Measurements from ENCODE around the gene RAB3IL1.

The RAB3IL1 gene

DNA sequence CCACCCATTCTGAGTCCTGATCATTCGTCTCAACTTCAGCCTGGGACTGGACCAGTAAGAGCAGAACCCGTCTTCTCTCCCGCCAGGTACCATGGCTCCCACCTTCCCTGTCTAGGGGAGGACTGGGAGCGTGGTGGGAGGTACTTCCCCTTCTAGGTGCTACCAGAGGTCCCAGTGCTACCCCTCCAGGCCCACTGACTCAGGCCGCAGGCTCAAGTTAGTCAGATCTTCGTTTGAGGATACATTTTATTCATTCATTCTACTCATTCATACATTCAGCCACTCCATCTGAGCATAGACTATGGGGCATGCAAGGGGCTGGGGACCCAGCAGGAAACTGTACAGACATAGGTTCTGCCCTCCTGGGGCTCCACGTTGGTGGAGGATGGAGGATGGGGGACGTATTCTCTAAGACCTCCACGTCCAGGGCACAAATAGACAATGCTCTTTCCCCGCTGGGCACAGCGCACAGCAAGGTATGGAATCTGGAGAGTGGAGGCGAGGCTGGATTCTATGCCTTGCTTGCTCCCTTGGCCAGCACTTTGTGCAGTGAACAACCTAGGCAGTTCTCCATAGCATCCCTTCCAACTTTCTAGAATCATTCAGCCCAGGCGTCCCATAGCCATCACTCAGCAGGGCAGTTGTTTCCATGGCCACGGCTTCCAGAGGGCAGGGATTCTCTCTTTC, 1.0 kb upstream of the RAB3IL1 start:
- no peak for DNase-seq

DNA sequence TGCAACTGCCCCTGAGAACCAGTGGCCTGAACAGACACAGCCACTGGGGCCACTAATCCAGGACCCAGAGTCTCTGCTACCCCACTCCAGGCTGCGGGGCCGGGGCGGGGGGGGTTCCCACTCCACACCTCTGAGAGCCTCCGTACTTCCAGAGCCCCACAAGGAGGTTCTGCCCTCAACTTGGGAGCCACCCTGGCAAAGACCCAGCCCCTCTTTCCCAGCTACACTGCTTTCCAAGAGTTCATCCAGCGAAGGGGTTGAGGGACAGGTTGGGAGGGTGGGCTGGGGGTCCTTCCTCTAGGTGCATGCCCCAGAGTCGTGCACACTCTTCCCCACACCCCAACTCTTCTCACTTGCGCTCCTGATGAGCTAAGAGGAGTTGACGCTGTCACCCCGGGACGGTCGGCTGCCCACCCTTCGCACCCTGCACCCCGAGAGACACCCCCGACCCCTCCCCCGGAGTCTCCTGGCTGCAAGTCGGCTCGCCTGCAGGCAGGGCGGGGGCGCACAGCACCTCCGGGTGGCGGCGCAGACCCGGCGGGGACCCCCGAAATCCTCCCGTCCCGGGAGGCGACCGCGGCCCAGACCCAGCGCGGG, 531 bp downstream of the RAB3IL1 start:
- no peak for DNase-seq

DNA sequence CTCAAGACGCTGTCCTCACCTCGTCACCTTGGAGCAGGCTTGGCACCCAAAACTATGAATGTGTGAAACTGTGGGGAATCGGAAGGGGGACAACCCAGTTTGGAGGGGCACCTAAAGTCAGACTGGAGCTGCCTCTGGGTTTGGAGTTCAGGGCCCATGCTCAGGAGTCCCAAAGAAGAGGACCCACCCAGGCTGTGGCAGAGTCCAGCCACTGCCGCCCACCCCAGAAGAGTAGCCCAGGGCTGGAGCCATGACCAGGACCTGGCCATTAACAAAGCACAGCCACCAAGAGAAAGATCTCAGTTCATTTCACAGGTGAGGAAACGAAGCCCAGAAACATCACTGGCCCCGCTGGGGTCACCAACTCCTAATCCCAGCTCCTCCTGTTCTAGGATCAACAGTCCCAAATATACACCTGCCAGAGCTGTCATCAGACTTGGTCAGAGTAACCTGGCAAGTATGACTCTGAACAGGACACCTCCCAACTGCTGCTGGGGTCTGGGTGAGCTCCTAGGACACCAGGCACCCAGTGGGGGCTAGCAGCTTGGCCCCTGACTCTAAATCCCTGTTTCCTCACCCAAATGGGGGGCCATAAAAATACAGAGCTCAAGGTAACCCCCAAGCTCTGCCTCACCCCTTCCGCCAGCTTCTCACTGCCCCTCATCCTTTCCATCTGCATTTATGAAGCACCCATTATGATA, 2.7 kb downstream of the RAB3IL1 start:
- DNase-seq: no peak

DNA sequence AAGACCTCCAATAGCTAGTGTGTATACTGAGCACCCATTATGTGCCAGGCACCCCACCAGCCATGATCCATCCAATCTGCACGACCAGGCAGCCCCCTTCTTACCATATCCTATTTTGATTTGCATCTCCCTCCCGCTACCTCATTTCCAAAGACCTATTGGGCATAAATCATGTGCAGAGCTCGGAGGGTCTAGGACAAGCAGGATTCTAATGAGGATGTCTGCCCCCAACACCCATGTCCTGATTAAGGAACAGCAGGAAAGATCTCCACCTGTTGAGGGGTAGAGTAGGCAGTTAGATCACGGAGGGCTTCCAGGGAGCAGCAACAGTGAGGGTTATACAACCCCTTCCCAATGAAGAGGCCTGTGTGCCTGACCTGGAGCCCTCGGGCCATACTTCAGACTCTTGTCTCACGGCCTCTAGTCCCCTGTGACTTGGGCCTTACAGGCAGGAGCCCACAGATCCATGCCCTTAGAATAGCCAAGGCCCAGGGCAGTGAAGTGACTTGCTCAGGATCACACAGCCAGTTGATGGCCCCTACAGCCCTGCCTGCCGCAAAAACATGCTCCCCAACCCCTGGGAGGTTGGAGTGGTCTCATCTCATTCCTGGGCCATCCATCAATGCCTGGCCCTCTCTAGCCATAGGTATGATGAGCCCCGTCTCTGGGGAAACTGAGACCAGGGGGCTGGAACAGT, 3.5 kb downstream of the RAB3IL1 start:
- DNase-seq: no peak

DNA sequence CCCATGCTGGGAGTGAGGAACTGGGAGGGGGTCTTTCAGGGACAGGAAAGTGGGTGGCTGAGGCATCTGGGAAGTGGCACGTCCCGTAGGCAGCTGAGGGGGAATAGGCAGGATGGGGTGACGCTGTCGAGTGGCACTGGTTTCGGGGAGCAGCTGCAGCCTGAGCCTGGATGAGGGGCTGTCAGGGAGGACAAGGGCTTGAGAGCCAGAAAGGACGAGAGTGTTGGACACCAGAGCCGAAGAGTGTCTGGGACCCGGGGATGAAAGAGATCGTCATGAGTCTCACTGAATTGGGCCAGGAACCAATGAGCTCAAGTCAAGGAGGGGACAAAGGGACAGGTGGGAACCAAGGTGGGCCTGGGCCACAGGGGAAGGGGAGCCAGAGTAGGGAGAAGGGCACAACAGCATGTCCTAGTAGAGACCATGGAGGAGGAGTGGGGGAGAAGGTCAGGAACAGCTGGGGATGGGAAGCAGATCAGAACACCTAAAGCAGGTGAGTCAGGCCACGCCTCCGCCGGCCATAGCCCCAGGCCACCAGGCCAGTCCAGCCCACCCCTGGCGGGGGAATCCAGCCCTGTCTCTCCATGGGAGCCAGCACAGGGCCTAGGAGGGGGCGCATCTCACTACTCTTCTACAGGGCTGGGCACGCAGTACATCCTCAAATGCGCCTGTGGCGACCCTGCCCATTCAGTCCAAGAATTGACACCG, 4.2 kb downstream of the RAB3IL1 start:
- no peak for DNase-seq

DNA sequence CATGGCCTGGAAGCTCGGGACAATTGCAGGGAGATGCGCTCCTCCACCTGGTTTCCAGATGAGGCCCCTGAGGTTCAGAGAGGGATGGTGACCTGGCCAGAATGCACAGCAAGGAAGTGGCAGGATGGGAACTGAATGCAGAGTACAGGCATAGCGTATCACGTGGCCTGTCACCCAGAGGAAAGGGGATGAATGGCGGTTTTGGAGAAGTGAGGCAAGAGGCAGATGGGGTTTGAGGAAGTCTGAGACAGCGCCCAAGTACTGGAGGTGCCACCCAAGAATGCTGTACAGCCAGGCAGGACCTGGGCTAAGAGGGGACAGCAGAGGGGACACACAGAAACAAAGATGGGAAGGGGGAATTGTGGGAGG, 4.9 kb downstream of the RAB3IL1 start:
- no peak for DNase-seq

DNA sequence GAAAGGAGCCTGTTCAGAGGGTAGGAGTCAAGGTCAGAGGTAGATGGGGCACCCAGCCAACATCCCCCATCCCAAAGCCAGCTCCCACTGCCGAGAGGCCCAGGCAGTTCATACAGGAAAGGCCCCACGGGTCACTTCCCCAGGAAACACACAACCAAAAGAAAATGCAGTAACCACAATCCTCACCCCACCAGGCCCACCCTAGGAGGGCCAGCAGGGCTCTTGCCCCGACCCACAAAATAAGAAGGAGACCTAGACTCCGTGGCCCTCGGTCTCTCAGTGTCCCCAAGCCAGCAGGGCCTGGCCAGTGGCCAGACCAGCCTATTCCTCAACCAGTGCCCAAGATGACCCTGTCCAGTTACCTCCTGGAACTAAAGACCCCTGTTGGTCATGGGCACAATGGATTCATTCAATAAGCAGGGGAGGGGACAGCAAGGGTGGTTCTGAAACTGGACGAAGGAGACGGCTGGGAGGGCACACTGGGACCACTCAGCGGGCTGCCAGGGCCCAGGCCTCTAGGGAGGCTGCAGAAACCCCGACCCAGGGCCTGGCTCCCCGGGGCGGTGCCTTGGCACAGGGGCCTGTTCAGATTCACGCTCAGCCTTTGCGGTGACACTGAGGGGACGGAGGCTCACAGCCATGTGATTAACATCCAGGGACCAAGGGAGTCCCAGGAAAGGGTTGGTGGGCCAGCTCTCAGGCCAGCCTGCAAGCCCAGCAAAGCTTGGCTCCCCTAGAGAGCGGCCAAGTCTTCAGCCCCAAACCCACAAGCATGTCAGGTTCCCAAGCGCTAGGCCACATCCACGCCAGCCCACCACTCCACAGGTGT, 5.5 kb downstream of the RAB3IL1 start:
- DNase-seq: no peak

DNA sequence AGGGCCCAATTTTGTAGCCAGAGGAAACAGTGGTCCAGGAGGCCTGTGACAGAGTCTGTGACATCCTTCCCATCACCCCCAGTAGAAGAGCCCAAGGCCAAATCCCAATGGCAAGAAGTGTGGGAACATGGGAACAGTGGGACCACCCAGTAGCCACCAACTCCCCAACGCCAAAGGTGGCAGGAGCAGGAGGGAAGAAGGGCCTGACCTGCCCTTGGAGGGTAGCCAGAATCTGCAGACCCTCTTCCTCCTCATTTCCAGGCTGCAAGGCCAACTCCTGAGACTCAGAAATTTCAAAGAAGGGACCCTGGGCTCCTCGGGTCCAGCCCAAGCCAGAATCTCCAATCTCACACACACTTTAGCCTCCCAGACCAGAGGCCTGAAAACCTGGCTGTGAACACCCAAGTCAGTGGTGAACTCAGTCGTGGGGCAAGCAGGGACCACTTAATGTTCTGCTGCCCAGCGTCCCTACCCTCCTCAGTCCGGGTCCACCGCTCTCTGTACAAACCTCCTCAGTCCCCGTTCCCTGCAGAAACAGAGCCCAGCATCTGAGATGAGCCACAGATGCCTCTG, 6.2 kb downstream of the RAB3IL1 start:
- no peak for DNase-seq

DNA sequence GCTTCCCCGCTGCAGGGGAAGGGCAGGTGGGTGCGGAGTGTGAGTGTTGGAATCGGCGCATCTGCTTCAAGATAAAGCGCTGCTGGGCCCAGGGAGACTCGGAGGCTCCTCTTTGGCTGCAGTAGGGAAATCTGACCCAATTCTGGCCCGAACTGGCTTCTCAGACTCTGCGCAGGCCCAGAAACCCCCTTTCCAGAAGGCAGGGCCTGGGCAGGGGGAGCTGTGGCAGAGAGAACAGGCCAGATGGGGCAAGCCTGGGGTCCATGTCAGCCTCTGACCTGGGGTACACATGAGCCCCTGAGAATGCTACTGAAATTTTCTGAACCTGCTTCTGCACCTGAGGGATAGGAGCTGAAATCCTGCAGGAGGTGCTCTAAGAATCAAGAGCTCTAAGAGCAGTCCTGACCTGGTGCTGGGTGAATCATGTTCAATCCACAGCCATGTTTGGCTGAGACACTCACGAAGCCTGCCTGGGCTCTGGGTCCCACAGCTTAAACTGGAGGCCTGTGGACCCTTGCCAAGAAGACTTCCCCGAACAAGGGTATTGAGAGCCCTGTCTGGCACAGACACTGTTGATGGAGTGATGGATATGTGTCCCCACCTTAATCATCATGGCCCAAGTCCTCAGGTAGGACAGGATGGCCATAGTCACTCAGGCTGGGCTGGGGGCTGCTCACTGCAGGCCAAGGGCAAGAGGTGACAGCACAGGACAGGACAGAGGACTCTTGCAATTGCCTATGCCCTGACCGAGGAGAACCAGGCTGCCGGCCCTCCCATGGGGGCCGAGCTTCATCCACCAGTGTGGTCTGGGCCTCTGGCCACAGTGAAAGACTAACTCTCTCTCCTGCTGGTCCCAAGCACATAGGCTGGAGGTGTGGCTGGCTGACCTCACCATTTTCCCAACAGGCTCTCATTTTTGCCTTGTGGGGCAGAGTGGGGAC, 6.9 kb downstream of the RAB3IL1 start:
- DNase-seq: no peak

DNA sequence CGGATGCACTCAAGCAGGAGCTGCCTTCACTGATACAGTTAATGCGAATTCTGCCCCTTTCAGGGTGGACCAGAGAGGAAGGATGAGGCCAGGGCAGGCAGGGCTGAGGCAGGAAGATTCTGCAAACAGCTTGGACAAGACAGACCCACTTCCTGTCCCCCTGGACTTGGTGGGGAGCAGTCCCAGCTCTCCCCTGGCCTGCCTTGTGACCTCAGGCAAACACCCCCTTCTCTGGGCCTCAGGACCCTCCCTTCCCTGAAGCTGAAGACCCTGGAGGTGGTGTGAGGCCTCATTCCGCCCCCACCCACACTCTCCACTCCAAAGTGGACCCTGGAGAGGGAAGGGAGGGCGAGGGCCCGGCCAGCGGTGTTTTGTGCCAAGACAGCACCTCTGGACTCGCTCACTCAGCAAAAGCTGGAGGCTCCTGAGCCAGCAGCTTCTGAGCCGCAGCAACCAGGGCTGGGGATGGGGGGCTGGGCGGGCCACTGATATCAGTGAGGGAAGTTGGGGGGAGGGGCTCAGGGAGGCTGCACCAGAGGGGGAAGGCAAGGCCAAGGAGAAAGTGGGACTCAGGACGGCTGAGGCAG, 8.5 kb downstream of the RAB3IL1 start:
- no peak for DNase-seq

DNA sequence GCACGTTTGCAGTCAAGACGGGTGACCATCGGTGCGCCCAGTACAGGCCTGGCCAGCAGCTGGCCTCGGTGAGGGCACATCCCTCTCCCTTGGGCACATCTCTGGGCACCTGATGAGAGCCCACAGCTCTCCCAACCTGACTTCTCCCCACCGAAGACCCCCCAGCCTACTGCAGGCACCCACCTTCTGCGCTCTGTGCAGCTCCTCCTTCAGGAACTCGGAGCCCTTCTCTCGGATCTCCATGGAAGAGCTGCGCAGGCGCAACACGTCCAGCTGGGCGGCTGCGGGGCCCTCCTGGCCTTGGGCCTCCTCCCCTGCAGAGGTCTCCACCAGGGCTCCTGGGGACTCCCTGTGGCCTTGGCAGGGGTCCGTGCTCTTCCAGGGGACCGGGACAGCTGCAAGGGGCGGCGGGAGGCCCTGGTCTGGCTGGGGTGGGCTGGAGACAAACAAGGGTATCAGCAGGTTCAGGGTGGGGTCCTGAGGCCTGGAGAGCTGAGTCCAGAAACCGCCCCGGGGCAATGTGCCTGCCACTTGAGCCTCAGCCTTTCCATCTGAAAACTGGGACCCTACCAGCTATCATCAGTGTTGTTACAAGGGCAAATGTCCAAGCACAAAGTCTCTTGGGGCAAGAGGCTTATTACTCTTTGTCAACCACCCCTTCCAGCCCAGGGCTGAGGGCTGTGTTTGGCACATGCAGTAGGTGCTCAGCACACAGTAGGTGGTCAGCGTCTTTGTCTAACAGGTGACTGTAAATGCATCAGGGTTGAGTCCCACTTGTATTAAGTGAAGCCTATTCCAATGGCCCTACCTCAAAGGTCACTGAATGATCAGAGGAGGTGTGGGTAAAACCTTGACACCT, 9.3 kb downstream of the RAB3IL1 start:
- DNase-seq: no peak

DNA sequence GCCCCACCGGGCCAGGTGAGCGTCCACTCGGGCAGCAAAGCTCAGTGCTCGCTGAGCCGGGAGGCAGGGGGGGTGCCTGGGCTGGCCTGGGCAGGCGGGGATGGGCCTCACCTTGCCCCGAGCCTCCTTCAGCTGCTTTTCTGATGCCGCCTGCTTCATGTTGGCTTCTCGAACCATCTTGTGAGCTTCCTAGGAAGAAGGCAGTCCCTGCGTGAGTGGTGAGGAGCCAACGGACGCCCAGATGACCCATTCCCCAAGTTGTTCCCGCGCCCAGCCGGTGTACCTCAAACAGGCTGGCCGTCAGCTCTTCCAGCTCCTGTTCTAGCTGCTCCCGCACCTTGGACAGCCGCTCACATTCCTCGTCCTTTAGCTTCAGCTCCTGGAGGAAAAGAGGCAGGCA, 10.1 kb downstream of the RAB3IL1 start:
- no peak for DNase-seq

DNA sequence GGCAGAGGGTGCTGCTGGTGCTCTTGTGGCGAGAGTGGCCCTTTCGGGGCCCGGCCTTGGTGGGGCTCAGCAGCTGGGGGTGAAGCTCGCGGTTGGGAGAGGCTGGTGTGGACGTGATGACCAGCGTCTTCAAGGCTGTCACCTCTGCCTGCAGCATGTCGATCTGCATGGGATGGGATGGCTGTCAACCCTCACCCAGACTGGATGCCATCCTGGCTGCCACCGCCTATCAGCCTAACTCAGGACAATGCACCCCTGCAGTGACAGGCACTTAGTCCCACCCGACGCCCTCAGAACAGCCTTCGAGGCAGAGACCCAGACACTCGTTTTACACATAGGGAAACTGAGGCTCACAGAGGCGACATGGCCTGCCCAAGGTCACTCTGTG, 10.8 kb downstream of the RAB3IL1 start:
- no peak for DNase-seq

DNA sequence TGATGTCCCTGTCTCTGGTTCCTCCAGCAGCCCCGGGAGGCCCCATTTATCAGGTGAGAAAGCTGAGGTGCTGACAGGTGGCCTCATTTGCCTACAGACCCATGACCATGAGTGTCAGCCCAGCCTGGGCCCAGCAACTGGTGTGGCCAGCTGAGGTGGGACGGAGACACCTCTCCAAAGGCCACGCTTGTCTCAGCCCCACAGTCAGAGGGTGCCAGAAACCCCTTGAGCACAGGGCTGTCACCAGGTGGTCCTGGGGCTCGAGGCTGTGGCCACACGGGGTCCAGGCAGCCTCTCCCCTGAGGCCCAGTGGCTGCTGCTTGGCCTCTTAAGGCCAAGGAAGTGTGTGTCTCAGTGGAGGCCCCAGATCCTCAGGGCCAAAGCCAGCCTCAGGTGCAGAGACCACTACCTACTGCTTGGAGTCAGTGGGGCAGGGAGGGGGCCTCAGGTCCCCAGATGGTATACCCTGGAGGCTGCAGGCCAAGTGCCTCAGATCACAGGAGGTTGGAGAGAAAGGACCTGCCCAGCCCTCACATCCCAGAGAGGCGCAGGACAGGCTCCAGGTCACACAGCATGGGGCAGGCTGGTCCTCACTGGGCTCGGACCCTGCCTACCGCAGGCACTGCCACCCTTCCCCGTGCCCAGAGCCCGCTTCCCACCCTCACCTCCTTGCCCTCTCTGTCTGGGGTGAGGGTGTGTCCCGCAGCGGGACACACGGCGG, 11.4 kb downstream of the RAB3IL1 start:
- no peak for DNase-seq

DNA sequence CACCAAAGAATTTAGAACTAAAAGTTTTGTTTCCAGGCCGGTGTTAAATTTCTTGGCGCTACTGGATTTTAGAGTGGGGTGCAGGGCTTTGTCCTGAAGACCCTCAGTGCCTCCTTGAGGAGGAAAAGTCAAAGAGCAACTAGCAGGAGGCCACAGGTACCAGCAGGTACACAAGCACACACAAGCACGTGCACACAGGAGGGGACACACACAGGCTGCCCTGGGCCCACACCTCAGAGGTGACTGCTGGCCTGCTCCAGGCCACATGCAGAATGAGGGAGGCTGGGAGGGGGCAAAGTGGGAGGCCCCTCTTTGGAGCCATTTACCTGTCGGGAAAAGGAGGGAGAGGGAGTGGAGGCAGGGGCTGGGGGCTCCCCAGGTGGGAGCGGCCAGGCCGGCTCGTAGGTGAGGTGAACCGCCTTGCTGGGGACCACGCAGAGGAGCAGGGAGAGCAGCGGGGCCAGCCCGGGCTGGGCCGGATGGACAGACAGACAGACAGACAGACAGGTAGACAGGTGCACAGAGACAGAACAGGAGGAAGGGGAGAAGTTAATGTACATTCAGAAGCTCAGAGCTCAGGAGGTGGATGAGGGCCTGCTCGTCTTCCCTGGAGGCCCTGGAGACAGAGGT, 12.2 kb downstream of the RAB3IL1 start:
- DNase-seq: no peak

DNA sequence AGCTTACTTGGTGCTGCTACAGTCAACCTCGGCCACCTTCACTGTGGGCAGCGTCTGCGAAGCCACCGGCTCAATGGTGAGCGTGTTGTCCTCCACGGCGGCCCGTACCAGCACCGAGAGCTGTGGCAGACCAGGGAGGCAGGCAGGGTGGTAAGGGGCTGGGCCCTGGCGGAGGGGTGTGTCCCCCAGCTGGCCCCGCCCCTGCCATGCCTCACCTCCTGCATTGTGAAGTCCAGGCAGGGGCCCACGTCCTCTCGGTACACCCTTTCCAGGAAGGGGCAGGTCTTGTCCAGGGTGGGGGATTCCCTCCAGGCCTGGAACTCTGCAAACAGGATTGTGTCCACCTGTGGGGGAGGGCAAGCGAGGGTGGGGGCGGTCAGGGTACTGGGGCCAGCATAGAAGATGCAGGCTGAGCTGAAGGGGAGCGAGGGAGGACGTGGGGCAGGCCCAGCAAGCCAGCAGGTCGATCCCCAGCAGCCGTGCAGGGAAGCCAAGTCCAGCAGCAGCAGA, 12.8 kb downstream of the RAB3IL1 start:
- no peak for DNase-seq

DNA sequence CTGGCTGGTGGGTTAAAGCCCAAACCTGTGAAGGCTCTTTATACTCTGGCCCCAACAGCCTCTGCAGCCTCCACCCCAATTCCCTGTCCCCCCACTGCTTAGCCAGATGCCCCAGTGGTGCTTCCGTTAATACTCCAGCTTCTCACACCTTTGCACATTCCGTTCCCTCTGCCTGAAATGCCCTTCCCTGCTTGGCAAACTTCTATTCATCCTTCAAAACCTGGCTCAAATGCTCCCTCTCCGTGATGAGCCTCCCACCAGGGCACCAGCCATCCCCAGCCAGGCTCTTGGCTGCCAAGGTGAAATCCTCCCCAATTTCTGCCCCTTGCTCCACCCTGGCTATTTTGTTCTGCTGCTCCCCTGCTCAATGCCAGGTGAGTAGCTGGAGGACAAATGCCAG, 13.5 kb downstream of the RAB3IL1 start:
- DNase-seq: no peak

DNA sequence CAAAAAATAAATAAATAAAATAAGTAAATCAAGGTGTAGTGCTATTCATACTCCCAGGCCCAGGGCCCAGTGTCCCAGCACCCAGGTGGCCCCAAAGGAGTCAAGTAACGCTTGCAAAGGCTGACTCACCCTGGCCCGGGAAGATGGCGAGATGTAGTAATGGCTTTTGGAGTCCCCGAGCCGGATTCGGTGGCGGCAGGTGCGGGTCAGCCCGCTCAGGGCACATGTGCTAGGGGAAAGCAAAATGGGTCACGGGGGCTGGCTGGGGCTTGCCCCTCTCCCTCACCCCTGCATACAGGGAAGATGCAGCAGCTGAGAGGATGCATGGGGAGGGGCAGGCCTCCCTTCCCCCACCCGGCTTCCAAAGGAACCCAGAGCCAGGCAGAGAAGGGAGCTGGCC, 15.1 kb downstream of the RAB3IL1 start:
- DNase-seq: no peak

All from NCI-H2227 treated with DMSO at 0.1 percent for 48 hours (cell line).